ENCODE measurements around the gene DIS3. TPM values are rescaled to one million over a fixed set of nuclear protein-coding genes. Genes with fewer than 3 reads are reported as not detected.
A peak's percentile ranks its signal among the peaks of the same experiment; 100 is the strongest.
"Not testable (repeated sequence)": the region's sequence is repeated elsewhere in the genome, so short reads cannot be mapped to it uniquely, and the experiment has no call there.

Gene DIS3, protein sequence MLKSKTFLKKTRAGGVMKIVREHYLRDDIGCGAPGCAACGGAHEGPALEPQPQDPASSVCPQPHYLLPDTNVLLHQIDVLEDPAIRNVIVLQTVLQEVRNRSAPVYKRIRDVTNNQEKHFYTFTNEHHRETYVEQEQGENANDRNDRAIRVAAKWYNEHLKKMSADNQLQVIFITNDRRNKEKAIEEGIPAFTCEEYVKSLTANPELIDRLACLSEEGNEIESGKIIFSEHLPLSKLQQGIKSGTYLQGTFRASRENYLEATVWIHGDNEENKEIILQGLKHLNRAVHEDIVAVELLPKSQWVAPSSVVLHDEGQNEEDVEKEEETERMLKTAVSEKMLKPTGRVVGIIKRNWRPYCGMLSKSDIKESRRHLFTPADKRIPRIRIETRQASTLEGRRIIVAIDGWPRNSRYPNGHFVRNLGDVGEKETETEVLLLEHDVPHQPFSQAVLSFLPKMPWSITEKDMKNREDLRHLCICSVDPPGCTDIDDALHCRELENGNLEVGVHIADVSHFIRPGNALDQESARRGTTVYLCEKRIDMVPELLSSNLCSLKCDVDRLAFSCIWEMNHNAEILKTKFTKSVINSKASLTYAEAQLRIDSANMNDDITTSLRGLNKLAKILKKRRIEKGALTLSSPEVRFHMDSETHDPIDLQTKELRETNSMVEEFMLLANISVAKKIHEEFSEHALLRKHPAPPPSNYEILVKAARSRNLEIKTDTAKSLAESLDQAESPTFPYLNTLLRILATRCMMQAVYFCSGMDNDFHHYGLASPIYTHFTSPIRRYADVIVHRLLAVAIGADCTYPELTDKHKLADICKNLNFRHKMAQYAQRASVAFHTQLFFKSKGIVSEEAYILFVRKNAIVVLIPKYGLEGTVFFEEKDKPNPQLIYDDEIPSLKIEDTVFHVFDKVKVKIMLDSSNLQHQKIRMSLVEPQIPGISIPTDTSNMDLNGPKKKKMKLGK
- 28.3 TPM for total RNA-seq

DNA sequence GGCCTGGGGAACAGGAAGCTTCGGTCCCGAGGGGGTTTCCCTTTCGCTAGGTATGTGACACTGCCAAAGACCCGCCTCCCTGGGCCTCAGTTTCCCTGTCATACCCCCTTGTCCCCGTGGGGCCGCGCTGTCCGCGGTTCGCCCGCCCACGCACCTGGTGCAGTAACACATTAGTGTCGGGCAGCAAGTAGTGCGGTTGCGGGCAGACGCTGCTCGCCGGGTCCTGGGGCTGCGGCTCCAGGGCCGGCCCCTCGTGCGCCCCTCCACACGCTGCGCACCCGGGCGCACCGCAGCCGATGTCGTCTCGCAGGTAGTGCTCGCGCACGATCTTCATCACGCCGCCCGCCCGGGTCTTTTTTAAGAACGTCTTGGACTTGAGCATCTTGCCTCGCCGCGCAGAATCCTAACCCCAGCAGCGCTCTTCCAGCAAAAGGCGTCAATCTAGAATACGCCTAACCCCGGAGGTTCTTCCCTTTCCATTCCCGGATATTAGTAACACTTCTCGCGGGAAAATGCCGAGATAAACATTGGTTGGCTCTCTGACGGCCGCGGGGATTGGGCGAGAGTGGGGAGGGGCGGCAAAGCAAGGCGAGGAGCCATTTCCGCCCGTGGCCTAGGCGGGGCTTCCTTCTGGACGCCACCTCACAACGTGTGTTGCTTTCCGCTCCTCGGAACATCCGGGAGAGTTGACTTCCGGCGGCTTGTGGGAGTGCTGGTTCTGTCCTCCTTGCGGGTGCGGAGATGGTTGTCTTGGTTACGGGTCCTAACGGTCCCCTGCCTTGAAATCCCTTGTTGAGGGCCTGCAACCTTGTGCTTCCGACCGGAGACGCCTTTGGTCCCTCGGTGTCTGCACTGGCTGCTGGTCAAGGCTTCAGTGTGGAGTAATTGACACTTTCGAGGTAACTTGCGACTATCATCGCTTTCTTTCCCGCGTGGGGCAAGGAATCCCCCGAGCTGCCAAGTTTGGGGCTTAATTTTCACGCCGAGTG lies at the start of gene DIS3, which contains the start of gene PIBF1:
TSS of gene DIS3 (minus strand) at position 450 of the 989 bp plus-strand sequence. CDS start at position 382, 68 bp downstream.
TSS of gene PIBF1 (plus strand) at position 683 of the 989 bp plus-strand sequence. CDS start 1,337 bp downstream, outside the sequence.
- peak; percentile 99 for DNase-seq

- no peak for DNase-seq
These were observed 42.0 kb upstream of the DIS3 start for GRCh38 chr13:72823724-72824123.

DNA sequence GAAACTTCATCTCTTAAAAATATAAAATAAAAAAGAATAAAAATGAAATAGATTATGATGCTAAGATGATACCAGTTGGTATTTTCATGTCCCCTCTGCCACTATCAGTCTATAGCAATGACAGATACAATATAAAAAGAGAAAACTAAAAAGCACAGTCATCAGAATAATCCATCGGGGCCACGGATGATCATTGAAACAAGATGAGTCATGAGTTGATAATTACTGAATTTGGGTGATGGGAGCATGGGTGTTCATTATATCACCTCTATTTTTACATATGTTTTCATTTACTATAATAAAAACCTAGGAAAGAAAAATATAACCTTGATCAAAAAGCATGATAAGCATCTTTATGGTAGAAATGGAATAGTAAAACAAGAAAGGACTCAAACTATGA lies 41.4 kb upstream of the DIS3 start:
- DNase-seq = no peak

DNA sequence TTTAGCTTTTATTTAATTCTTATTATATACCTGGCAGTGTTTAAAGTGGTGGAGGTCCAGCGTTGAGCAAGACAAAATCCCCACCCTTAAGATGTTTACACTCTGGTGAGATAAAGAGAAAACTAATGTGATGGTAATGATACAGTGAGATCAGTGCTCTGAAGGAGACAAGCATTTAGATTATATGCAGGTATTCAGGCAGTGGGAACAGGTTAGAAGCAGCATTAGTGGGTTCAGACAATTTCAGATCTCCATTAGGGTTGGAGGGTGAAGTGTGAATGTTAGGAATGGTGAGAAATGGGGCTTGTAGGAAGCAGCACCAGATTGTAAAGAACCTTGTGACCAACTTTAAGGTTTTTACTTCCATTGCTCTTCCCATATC lies 39.2 kb upstream of the DIS3 start:
- DNase-seq = no peak

GRCh38 chr13:72820156-72820897 lies 38.6 kb upstream of the DIS3 start:
- no peak for DNase-seq

GRCh38 chr13:72808917-72809500 lies 27.3 kb upstream of the DIS3 start:
- peak; percentile 69 for DNase-seq

DNA sequence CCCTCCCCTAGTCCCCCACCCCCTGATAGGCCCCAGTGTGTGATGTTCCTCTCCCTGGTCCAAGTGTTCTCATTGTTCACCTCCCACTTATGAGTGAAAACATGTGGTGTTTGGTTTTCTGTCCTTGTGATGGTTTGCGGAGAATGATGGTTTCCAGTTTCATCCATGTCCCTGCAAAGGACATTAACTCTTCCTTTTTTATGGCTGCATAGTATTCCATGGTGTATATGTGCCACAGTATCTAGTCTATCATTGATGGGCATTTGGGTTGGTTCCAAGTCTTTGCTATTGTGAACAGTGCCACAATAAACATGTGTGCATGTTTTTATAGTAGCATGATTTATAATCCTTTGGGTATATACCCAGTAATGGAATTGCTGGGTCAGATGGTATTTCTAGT lies 24.8 kb upstream of the DIS3 start:
- not testable (repeated sequence) for DNase-seq

- DNase-seq = no peak
These were observed 24.1 kb upstream of the DIS3 start for GRCh38 chr13:72805676-72806346.

DNA sequence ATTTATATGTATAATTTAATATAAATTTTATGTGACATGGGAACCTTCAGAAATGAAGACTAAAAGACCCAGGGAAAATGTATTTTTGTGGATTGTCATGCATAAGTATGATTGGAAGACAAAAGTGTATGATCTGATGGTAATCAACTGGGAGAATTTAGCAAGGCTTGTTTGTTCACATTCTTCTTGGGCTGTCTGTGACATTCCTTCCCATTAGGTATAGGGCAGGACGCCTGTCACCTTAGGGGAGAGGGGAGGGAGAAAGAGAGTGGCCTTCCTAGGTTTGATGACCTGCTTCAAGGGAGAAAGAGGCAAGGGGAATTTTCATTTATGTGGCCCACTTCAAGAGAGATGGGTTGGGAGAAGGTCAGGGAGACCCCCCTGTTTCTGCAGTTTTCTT lies 22.6 kb upstream of the DIS3 start:
- no peak for DNase-seq

DNA sequence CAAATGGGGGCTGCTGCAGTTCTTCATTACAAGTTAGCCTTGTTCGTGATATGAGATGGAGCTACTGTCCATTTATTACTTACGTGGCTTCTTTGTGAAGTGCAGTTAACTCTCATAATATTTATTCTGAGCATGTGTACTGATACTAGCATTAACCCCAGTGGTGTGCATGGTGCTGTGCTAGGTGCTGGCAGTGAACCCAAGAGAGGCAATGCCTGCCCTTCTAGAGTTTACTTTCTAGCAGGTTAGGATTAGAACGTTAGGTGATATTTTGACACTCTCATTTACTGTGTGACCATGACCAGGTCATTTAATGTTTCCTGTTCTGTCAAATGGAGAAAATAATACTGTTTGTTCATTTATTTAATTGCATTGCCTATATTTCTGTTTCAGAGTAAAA lies 17.1 kb upstream of the DIS3 start:
- no peak for DNase-seq

- DNase-seq = no peak
These were observed 10.9 kb upstream of the DIS3 start for GRCh38 chr13:72792640-72793039.

DNA sequence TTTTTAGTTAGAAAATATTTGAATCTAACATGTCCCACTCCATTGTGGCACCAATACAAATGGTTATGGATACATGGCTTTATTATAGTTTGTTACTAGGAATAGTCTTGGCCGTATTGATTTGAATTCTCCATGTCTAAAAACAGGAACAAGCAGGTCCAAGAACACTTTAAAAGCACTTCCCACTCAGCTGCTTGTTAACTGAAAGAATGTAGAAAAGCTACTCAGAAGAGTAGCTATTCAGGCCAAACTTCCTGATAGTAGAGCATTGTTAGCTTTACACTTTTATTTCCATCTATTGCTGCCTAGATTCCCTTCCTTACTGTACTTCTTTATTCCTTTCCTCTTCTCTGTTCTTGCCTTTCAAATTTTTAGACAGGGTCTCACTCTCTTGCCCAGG lies 7.1 kb upstream of the DIS3 start:
- DNase-seq = no peak

GRCh38 chr13:72784679-72785078 lies 3.0 kb upstream of the DIS3 start:
- not testable (repeated sequence) for DNase-seq

GRCh38 chr13:72782717-72783116 lies 1.0 kb upstream of the DIS3 start:
- peak; percentile 15 for DNase-seq

DNA sequence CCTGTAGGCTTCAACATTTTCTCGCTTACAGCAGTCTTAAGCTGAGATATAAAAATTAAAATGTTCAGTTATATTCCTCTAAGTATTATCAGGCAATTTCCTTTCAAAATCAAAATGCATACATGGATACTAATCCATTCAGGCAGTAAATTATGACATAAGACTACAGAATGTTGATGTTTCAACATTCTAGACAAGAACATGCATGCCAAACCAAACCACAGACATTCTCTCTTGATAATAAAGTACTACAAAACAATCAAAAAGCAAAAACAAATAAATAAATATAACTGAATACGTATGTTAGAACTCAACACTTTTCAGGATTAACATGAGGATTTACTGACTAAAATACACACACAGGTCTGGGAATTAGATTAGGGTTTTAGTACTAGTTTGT lies 7.7 kb downstream of the DIS3 start:
- no peak for DNase-seq

DNA sequence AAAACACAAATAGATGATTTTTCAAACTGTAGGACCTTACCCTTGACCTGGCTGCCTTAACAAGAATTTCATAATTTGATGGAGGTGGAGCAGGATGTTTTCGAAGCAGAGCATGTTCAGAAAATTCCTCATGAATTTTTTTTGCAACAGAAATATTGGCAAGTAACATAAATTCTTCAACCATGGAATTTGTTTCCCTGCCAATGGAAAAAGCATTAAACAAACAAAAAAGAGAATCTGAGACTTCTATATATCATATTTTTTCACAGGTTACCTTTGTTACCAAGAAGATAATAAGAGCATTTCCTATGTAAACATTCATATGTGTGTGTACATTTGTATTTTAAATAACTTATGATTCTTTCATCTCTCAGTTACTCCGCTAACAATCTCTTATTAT lies 18.3 kb downstream of the DIS3 start:
- no peak for DNase-seq

DNA sequence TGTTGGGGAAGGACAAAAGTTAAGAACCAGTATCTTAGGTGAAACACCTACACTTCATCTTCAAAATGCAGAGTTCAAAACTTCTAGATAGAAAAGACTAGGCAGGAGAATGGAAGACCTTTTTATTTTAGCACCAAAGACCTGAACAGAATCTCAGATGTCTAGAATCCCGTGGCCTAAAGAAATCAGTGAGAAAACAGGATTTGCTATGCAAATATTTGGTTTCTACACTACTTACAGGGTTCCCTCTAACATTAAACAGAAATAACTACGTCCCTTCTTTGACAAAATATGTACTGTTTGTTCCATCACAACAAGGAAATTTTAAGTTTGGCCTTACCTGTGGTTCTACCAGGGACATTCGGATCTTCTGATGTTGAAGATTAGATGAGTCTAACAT lies 21.5 kb downstream of the DIS3 start:
- DNase-seq = no peak

- DNase-seq = no peak
These were observed 23.7 kb downstream of the DIS3 start for GRCh38 chr13:72757792-72758535.

GRCh38 chr13:72754111-72754510 lies 27.6 kb downstream of the DIS3 start:
- DNase-seq = no peak

Data from tongue (tissue), 2 donors.